Measurements from ENCODE around the gene QRSL1. TPM values are rescaled to one million over a fixed set of nuclear protein-coding genes. Genes with fewer than 3 reads are reported as not detected.
"Not testable (repeated sequence)": the region's sequence is repeated elsewhere in the genome, so short reads cannot be mapped to it uniquely, and the experiment has no call there.

QRSL1 gene
- polyA plus RNA-seq, 3 donors, result 5.7 to 7.8 (median 5.8) TPM

- no peaks in the 10 kb centered on the region for H3K36me3 ChIP-seq (replicated peaks in 1 of 2; ENCODE audit: control insufficient read depth in 1 of 2, insufficient read depth in 2 of 2, low read length in 2 of 2)
- Mint-ChIP-seq H3K36me3 (no peaks in the 10 kb centered on the region), H3K4me3 (no peak overlapping the region), H3K4me1 (peaks cover 7% of the 10 kb centered on the region), H3K9me3 (peaks cover 0 to 2% (median 0%) of the 10 kb centered on the region in 7 donors), H3K27me3 (ENCODE audit: low read depth in 3 of 3) (peaks cover 2 to 5% (median 3%) of the 10 kb centered on the region in 3 donors), H3K27ac (peak overlapping the region in 1 of 7 donors; percentile 2)
- no peak overlapping the region for H3K4me3 ChIP-seq (replicated peaks in 1 of 3; ENCODE audit: low read depth in 2 of 3, low read length in 3 of 3)
- no peak for DNase-seq
- H2AFZ ChIP-seq (ENCODE audit: insufficient read depth, low read depth, low read length, poor library complexity, severe bottlenecking), result no peak overlapping the region
- intact Hi-C loops (cut with micrococcal nuclease), result no loop called here
- no peaks in the 10 kb centered on the region for H4K20me1 ChIP-seq (ENCODE audit: insufficient read depth, low read length)
- H3K27me3 ChIP-seq (ENCODE audit: control insufficient read depth in 2 of 2, insufficient read depth in 2 of 2, low read length in 2 of 2), result no peaks in the 10 kb centered on the region
- no peak overlapping the region for H3K9ac ChIP-seq (ENCODE audit: insufficient read depth, low read length, poor library complexity, severe bottlenecking)
- no peak overlapping the region for H3K27ac ChIP-seq (ENCODE audit: low read depth in 1 of 2, low read length in 2 of 2)
- no peaks in the 10 kb centered on the region for H3K9me3 ChIP-seq (replicated peaks in 1 of 2; ENCODE audit: control insufficient read depth in 1 of 2, insufficient read depth in 1 of 2, low read length in 2 of 2)
- H3K4me2 ChIP-seq (replicated peaks; ENCODE audit: extremely low read depth, low read length, poor library complexity, severe bottlenecking), result no peak overlapping the region
- H3K79me2 ChIP-seq (ENCODE audit: insufficient read depth, low read length), result no peaks in the 10 kb centered on the region
- TF ChIP-seq, protein P1, sequence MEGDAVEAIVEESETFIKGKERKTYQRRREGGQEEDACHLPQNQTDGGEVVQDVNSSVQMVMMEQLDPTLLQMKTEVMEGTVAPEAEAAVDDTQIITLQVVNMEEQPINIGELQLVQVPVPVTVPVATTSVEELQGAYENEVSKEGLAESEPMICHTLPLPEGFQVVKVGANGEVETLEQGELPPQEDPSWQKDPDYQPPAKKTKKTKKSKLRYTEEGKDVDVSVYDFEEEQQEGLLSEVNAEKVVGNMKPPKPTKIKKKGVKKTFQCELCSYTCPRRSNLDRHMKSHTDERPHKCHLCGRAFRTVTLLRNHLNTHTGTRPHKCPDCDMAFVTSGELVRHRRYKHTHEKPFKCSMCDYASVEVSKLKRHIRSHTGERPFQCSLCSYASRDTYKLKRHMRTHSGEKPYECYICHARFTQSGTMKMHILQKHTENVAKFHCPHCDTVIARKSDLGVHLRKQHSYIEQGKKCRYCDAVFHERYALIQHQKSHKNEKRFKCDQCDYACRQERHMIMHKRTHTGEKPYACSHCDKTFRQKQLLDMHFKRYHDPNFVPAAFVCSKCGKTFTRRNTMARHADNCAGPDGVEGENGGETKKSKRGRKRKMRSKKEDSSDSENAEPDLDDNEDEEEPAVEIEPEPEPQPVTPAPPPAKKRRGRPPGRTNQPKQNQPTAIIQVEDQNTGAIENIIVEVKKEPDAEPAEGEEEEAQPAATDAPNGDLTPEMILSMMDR (IDR thresholded peaks at IDR 0.05), result no peak
- WGBS (ENCODE audit: insufficient coverage), result 80% methylated on average over 6 of the region's 8 CpGs
- H3K4me1 ChIP-seq (ENCODE audit: control insufficient read depth in 1 of 2, insufficient read depth in 2 of 2, low read length in 2 of 2), result no peaks in the 10 kb centered on the region
Observed at GRCh38 chr6:106694343-106694742, 65.0 kb downstream of the QRSL1 start.

- Histone ChIP-seq H3K27me3 (ENCODE audit: control insufficient read depth in 2 of 2, insufficient read depth in 2 of 2, low read length in 2 of 2) (no peaks in the 10 kb centered on the region), H3K9ac (ENCODE audit: insufficient read depth, low read length, poor library complexity, severe bottlenecking) (no peak overlapping the region), H3K4me3 (replicated peaks in 1 of 3; ENCODE audit: low read depth in 2 of 3, low read length in 3 of 3) (no peak overlapping the region), H3K4me1 (ENCODE audit: control insufficient read depth in 1 of 2, insufficient read depth in 2 of 2, low read length in 2 of 2) (no peaks in the 10 kb centered on the region), H3K79me2 (ENCODE audit: insufficient read depth, low read length) (no peaks in the 10 kb centered on the region), H3K9me3 (replicated peaks in 1 of 2; ENCODE audit: control insufficient read depth in 1 of 2, insufficient read depth in 1 of 2, low read length in 2 of 2) (peaks cover 11 to 14% of the 10 kb centered on the region in 2 donors), H3K4me2 (replicated peaks; ENCODE audit: extremely low read depth, low read length, poor library complexity, severe bottlenecking) (no peak overlapping the region), H4K20me1 (ENCODE audit: insufficient read depth, low read length) (no peaks in the 10 kb centered on the region), H3K36me3 (replicated peaks in 1 of 2; ENCODE audit: control insufficient read depth in 1 of 2, insufficient read depth in 2 of 2, low read length in 2 of 2) (no peaks in the 10 kb centered on the region), H2AFZ (ENCODE audit: insufficient read depth, low read depth, low read length, poor library complexity, severe bottlenecking) (no peak overlapping the region), H3K27ac (ENCODE audit: low read depth in 1 of 2, low read length in 2 of 2) (no peak overlapping the region)
- intact Hi-C loops (cut with micrococcal nuclease), result no loop called here
- TF ChIP-seq, protein P1 (IDR thresholded peaks at IDR 0.05), result no peak
- Mint-ChIP-seq H3K9me3 (peaks cover 5 to 14% (median 10%) of the 10 kb centered on the region in 7 donors), H3K27me3 (ENCODE audit: low read depth in 3 of 3) (peaks cover 5 to 8% (median 5%) of the 10 kb centered on the region in 3 donors), H3K36me3 (no peaks in the 10 kb centered on the region), H3K4me1 (peaks cover 7% of the 10 kb centered on the region), H3K27ac (no peak overlapping the region), H3K4me3 (no peak overlapping the region)
- DNase-seq, result no peak
Observed at GRCh38 chr6:106700581-106700980, 71.2 kb downstream of the QRSL1 start.

GRCh38 chr6:106701201-106701600 lies 71.8 kb downstream of the QRSL1 start:
- H3K4me2 ChIP-seq (replicated peaks; ENCODE audit: extremely low read depth, low read length, poor library complexity, severe bottlenecking); H3K27ac ChIP-seq (ENCODE audit: low read depth in 1 of 2, low read length in 2 of 2); DNase-seq; H4K20me1 ChIP-seq (ENCODE audit: insufficient read depth, low read length); H3K4me1 ChIP-seq (ENCODE audit: control insufficient read depth in 1 of 2, insufficient read depth in 2 of 2, low read length in 2 of 2); H3K36me3 Mint-ChIP-seq; H3K79me2 ChIP-seq (ENCODE audit: insufficient read depth, low read length); H3K27me3 ChIP-seq (ENCODE audit: control insufficient read depth in 2 of 2, insufficient read depth in 2 of 2, low read length in 2 of 2); H3K36me3 ChIP-seq (replicated peaks in 1 of 2; ENCODE audit: control insufficient read depth in 1 of 2, insufficient read depth in 2 of 2, low read length in 2 of 2); H3K9ac ChIP-seq (ENCODE audit: insufficient read depth, low read length, poor library complexity, severe bottlenecking); H3K4me1 Mint-ChIP-seq; H3K4me3 ChIP-seq (replicated peaks in 1 of 3; ENCODE audit: low read depth in 2 of 3, low read length in 3 of 3); intact Hi-C loops (cut with micrococcal nuclease); H3K4me3 Mint-ChIP-seq; H3K27me3 Mint-ChIP-seq (ENCODE audit: low read depth in 3 of 3); H2AFZ ChIP-seq (ENCODE audit: insufficient read depth, low read depth, low read length, poor library complexity, severe bottlenecking): not testable (repeated sequence)
- Mint-ChIP-seq H3K27ac (peak overlapping the region in 1 of 7 donors; percentile 14), H3K9me3 (peaks cover 5 to 15% (median 11%) of the 10 kb centered on the region in 7 donors)
- peaks cover 16 to 17% of the 10 kb centered on the region in 2 donors for H3K9me3 ChIP-seq (replicated peaks in 1 of 2; ENCODE audit: control insufficient read depth in 1 of 2, insufficient read depth in 1 of 2, low read length in 2 of 2)
- WGBS (ENCODE audit: insufficient coverage), result 94% methylated on average over 2 of the region's 3 CpGs

All from CD14-positive monocyte (primary cell).